GM10248 (cell line): ENCODE results near the gene RRAGC.

Experiments
- CTCF ChIA-PET: fragments of 300-600 bp; sonication (Branson Sonifier 250); formaldehyde crosslinking; extraction: SDS; loops from one replicate; lab custom pipeline; 2021; ENCODE audit warnings: antibody characterized with exemption; lab: Yijun Ruan, JAX
- POLR2A ChIA-PET: fragments of 350-650 bp; sonication (Branson Sonifier 250); formaldehyde crosslinking; extraction: SDS; loops from one replicate; lab custom pipeline; 2020; ENCODE audit warnings: antibody characterized with exemption; lab: Yijun Ruan, JAX
- DNase-seq: peaks from one replicate; pipeline ENCODE4 v3.0.0; 2012; ENCODE audit errors: extremely low spot score
- CTCF ChIP-seq: IDR thresholded peaks from 2 replicates; pipeline ENCODE4 v1.5.1; 2012; ENCODE audit warnings: mild to moderate bottlenecking, low read depth; ENCODE audit errors: extremely low read depth, missing control alignments, control extremely low read depth

The RRAGC gene

GRCh38 chr1:38859561-38860453, at the start of gene RRAGC:
TSS of gene RRAGC (minus strand) at chr1:38859772. CDS start at chr1:38859646, 126 bp downstream.
- TF ChIP-seq CTCF: no peak
- CTCF ChIA-PET: interaction anchor here (1.2 to 3.1 kb wide), 2 partner anchors 12 to 13 kb away, joined by 3 to 12 read pairs; partner anchors contain the start of gene MYCBP
- POLR2A ChIA-PET: interaction anchor here (1.0 kb wide), 1 partner anchor 17 kb away, joined by 3 read pairs; no protein-coding TSS in a partner anchor
- DNase-seq: peak; percentile 100

DNA sequence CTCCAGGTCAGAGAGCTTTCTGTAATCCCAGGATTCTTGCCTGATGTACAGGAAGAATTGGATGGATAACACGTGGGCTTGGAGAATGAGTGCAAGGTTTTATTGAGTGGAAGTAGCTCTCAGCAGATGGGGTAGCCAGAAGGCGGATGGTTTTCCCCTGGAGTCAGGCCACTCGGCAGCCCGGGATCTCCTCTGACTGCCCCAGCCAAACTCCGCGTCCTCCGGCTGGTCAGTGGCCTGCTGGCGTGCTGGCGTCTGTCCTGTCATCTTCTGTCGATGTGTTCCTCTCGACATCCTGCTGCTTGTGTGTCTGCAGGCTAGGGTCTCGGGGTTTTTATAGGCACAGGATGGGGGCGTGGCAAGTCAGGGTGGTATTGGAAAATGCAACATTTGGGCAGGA, 49.2 kb upstream of the RRAGC start:
- DNase-seq: no peak
- ChIA-PET CTCF (no interaction called here), POLR2A (no interaction called here)
- TF ChIP-seq CTCF: no peak

- no peak for DNase-seq
- ChIA-PET CTCF (no interaction called here), POLR2A (no interaction called here)
- TF ChIP-seq CTCF: no peak
These were observed 46.4 kb upstream of the RRAGC start for GRCh38 chr1:38905985-38906384.

- TF ChIP-seq CTCF: no peak
- POLR2A ChIA-PET: no interaction called here
- CTCF ChIA-PET: no interaction called here
- DNase-seq: no peak
These were observed 40.0 kb upstream of the RRAGC start for GRCh38 chr1:38899560-38899959.

GRCh38 chr1:38898653-38899230, 39.2 kb upstream of the RRAGC start:
- no peak for DNase-seq
- no peak for TF ChIP-seq CTCF
- ChIA-PET POLR2A (no interaction called here), CTCF (no interaction called here)

DNA sequence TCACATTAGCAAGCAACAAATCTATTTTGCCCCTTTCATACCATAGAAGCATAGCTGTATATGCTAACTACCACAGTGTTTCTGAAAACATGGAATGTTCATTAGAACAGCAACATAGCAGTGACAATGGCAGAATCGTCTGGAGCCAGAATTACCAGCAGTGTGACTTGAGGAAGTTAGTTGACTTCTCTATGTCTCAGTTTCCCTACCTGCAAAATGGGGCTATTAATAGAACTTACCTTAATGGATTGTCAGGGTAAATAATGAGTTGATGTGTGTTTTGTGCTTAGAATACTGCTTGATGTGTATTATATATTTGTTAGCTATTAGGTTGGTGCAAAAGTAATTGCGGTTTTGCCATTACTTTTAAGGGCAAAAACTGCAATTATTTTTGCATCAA, 36.6 kb upstream of the RRAGC start:
- CTCF ChIA-PET: no interaction called here

More for the DNA sequence above, 36.6 kb upstream of the RRAGC start:
- DNase-seq: no peak
- POLR2A ChIA-PET: no interaction called here
- no peak for TF ChIP-seq CTCF
